Sigmoid colon (tissue), 7 donors: ENCODE results near the gene GNA12. TPM values are rescaled to one million over a fixed set of nuclear protein-coding genes. Genes with fewer than 3 reads are reported as not detected.
"Not testable (repeated sequence)": the region's sequence is repeated elsewhere in the genome, so short reads cannot be mapped to it uniquely, and the experiment has no call there.

ENCODE experiments used
- DNase-seq: peaks from one replicate; pipeline ENCODE4 v3.0.0-alpha.2; 2019
- H3K27ac ChIP-seq, 4 donors: fragments of 200-600 bp; sonication (generic); one replicate each; pipeline ENCODE4 v1.5.1; 2016 to 2019; ENCODE audit warnings: mild to moderate bottlenecking in 1 of 4
- H3K27me3 ChIP-seq, 3 donors: fragments of 200-600 bp; sonication (generic); one replicate each; pipeline ENCODE4 v1.5.1; 2019; ENCODE audit warnings: mild to moderate bottlenecking in 1 of 3
- H3K36me3 ChIP-seq, 4 donors: fragments of 200-600 bp; sonication (generic); one replicate each; pipeline ENCODE4 v1.5.1; 2016 to 2019
- H3K4me1 ChIP-seq, 4 donors: fragments of 200-600 bp; sonication (generic); one replicate each; pipeline ENCODE4 v1.5.1; 2017 to 2019
- H3K4me3 ChIP-seq, 4 donors: fragments of 200-600 bp; sonication (generic); one replicate each; pipeline ENCODE4 v1.5.1; 2017 to 2019; ENCODE audit warnings: mild to moderate bottlenecking in 2 of 4, moderate library complexity in 1 of 4
- H3K9me3 ChIP-seq, 4 donors: fragments of 200-600 bp in 3 of 4; sonication (generic) in 3 of 4; one replicate each; pipeline versions ENCODE4 v1.5.1 to v1.6.1; 2013 to 2019
- CTCF ChIP-seq, 4 experiments: fragments of 450-650 bp in 3 of 4; fragments of 200-600 bp in 1 of 4; IDR thresholded peaks; one replicate each; pipeline ENCODE4 v1.5.1; 2016 to 2019; ENCODE audit warnings: antibody characterized with exemption in 4 of 4, mild to moderate bottlenecking in 3 of 4, moderate library complexity in 2 of 4
- EP300 ChIP-seq, 4 donors: sonication (generic); formaldehyde crosslinking; IDR thresholded peaks; one replicate each; pipeline ENCODE4 v1.6.1; 2017; ENCODE audit warnings: antibody characterized with exemption in 4 of 4
- POLR2A ChIP-seq, 2 donors: fragments of 450-650 bp; IDR thresholded peaks; one replicate each; pipeline ENCODE4 v1.6.1; 2016; ENCODE audit warnings: antibody characterized with exemption in 2 of 2, mild to moderate bottlenecking in 2 of 2, moderate library complexity in 2 of 2
- POLR2AphosphoS5 ChIP-seq, 4 donors: sonication (generic); formaldehyde crosslinking; IDR thresholded peaks; one replicate each; pipeline ENCODE4 v1.6.1; 2017; ENCODE audit warnings: antibody characterized with exemption in 4 of 4
- WGBS, 2 donors: extraction: QIAGEN DNeasy Blood & Tissue Kit; methylation state at CpG; one replicate each; pipeline ENCODE4 v1.1.7; 2013; 5-methylcytosine and 5-hydroxymethylcytosine counted together
- intact Hi-C: fragments of 100-400 bp; cut with DNase I; formaldehyde crosslinking; loops from one replicate; pipeline ENCODE4 v1.15.1; 2023
- polyA plus RNA-seq, 3 donors: library from polyadenylated mRNA; stranded (reverse); fragments of 200-250 nt; gene quantifications; one replicate each; pipeline ENCODE4 v1.2.3, GENCODE V29; 2013
- total RNA-seq, 4 donors: library from RNA; depleted of rRNA; stranded (reverse); fragments of >200 nt; gene quantifications; one replicate each; pipeline ENCODE4 v1.1.0, GENCODE V29; 2016
- donor health status: healthy with polysubstance abuse.
- donor health status: Bipolar disorder and iron deficiency.
- donor health status: healthy.

GNA12 gene
- total and polyA plus RNA-seq, 7 donors: 13.2 to 46.5 (median 22.0) TPM

- Histone ChIP-seq H3K36me3 (peaks cover 0 to 32% (median 6%) of the 10 kb centered on the region in 4 donors), H3K4me3 (no peak overlapping the region), H3K4me1 (peaks cover 0 to 29% (median 24%) of the 10 kb centered on the region in 4 donors), H3K9me3 (no peaks in the 10 kb centered on the region), H3K27me3 (no peaks in the 10 kb centered on the region), H3K27ac (no peak overlapping the region)
- TF ChIP-seq CTCF (IDR thresholded peaks at IDR 0.05): no peak
- TF ChIP-seq POLR2A (IDR thresholded peaks at IDR 0.05): no peak
- TF ChIP-seq EP300 (IDR thresholded peaks at IDR 0.05): no peak
- no peak for TF ChIP-seq POLR2AphosphoS5 (IDR thresholded peaks at IDR 0.05)
- WGBS, 2 donors: 97% methylated on average over 34 of the region's 34 CpGs
- DNase-seq: peak; percentile 49
- intact Hi-C loops: loop anchor here (5.0 kb wide), 1 partner anchor 37 kb away; no protein-coding TSS in a partner anchor
These were observed 118.7 kb downstream of the GNA12 start for GRCh38 chr7:2725178-2726105.

GRCh38 chr7:2724453-2725177, 119.5 kb downstream of the GNA12 start:
- H3K27me3 ChIP-seq: no peaks in the 10 kb centered on the region
- H3K4me3 ChIP-seq: no peak overlapping the region
- H3K9me3 ChIP-seq: no peaks in the 10 kb centered on the region
- WGBS, 2 donors: 87 to 95% methylated on average over 31 of the region's 31 CpGs
- peaks cover 0 to 20% (median 17%) of the 10 kb centered on the region in 4 donors for H3K4me1 ChIP-seq
- no peak for TF ChIP-seq CTCF (IDR thresholded peaks at IDR 0.05)
- TF ChIP-seq EP300 (IDR thresholded peaks at IDR 0.05): no peak
- no peak for TF ChIP-seq POLR2AphosphoS5 (IDR thresholded peaks at IDR 0.05)
- TF ChIP-seq POLR2A (IDR thresholded peaks at IDR 0.05): no peak
- intact Hi-C loops: loop anchor here (5.0 kb wide), 1 partner anchor 38 kb away; no protein-coding TSS in a partner anchor
- H3K27ac ChIP-seq: no peak overlapping the region
- peak; percentile 53 for DNase-seq
- H3K36me3 ChIP-seq: peaks cover 0 to 33% (median 8%) of the 10 kb centered on the region in 4 donors

GRCh38 chr7:2724036-2724435, 120.1 kb downstream of the GNA12 start:
- peaks cover 0 to 15% (median 11%) of the 10 kb centered on the region in 4 donors for H3K4me1 ChIP-seq
- peaks cover 0 to 33% (median 8%) of the 10 kb centered on the region in 4 donors for H3K36me3 ChIP-seq
- H3K27me3 ChIP-seq, H3K4me3 ChIP-seq, H3K27ac ChIP-seq, intact Hi-C loops, H3K9me3 ChIP-seq: not testable (repeated sequence)
- peak; percentile 56 for DNase-seq
- 97% methylated on average over 15 of the region's 15 CpGs for WGBS, 2 donors

- intact Hi-C loops: no loop called here
- H3K4me3 ChIP-seq: no peak overlapping the region
- H3K36me3 ChIP-seq: peaks cover 0 to 33% (median 8%) of the 10 kb centered on the region in 4 donors
- TF ChIP-seq EP300 (IDR thresholded peaks at IDR 0.05) (no peak), POLR2AphosphoS5 (IDR thresholded peaks at IDR 0.05) (no peak), POLR2A (IDR thresholded peaks at IDR 0.05) (no peak), CTCF (IDR thresholded peaks at IDR 0.05) (no peak)
- H3K27me3 ChIP-seq: no peaks in the 10 kb centered on the region
- H3K9me3 ChIP-seq: no peaks in the 10 kb centered on the region
- H3K4me1 ChIP-seq: peaks cover 0 to 7% (median 3%) of the 10 kb centered on the region in 4 donors
- WGBS, 2 donors: 78 to 92% methylated on average over 23 of the region's 23 CpGs
- peak; percentile 56 for DNase-seq
- no peak overlapping the region for H3K27ac ChIP-seq
These were observed 120.8 kb downstream of the GNA12 start for GRCh38 chr7:2723138-2723850.
